AG04450 (cell line): ENCODE results near the gene ZBTB20. TPM values are rescaled to one million over a fixed set of nuclear protein-coding genes. Genes with fewer than 3 reads are reported as not detected.
"Not testable (repeated sequence)": the region's sequence is repeated elsewhere in the genome, so short reads cannot be mapped to it uniquely, and the experiment has no call there.

Experiments used
- CTCF ChIA-PET: fragments of 300-600, 350-600 bp; formaldehyde crosslinking; extraction: SDS; loops from one replicate; lab custom pipeline; 2022; ENCODE audit warnings: antibody characterized with exemption, inconsistent platforms; lab: Charles Lee
- POLR2A ChIA-PET: fragments of 350-600 bp; formaldehyde crosslinking; extraction: SDS; loops from one replicate; lab custom pipeline; 2021; ENCODE audit warnings: antibody characterized with exemption, inconsistent platforms; lab: Yijun Ruan, JAX
- DNase-seq: peaks from one replicate; pipeline ENCODE4 v3.0.0-alpha.2; 2011; ENCODE audit warnings: low read depth, low spot score
- H3K27ac ChIP-seq: one replicate; pipeline ENCODE4 v1.5.1; 2012; ENCODE audit warnings: low read depth, low read length, control low read depth
- H3K27me3 ChIP-seq: one replicate; pipeline ENCODE4 v1.6.0; 2012; ENCODE audit warnings: low read length; ENCODE audit not compliant: control insufficient read depth, insufficient read depth
- H3K4me3 ChIP-seq: 2 replicates; pipeline ENCODE4 v1.5.1; 2011; ENCODE audit warnings: mild to moderate bottlenecking, low read depth, low read length, control low read depth
- H3K9me3 ChIP-seq: 2 replicates; pipeline ENCODE4 v1.5.1; 2012; ENCODE audit warnings: low read length; ENCODE audit not compliant: control insufficient read depth, insufficient read depth
- CTCF ChIP-seq: IDR thresholded peaks from 2 replicates; pipeline ENCODE4 v1.5.1; 2011; ENCODE audit warnings: low read depth, low read length, control low read depth, inconsistent platforms
- polyA plus RNA-seq: library from polyadenylated mRNA; depleted of rRNA; stranded (reverse); fragments of >200 nt; gene quantifications from 2 replicates; pipeline ENCODE4 v1.2.3, GENCODE V29; 2011

The ZBTB20 gene
- polyA plus RNA-seq, 1 experiment: 3.0 TPM

DNA sequence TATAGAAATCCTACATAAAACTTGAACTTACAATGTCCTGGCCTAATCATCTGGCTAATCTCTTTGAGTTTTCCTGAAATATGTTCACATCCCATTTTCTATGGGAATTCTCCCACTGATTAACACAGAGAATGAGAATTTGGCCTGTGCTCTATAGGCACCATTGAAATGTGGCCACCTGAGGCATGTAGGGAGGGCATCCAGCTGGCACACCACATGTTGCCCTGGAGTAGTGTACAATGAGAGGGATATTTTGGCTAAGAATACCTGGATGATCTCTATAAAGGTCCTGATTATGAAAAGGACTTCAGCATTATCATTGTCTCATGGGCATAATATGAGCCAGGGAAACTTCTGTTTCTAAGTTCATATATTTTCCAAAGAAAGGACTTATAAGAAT, 324.0 kb downstream of the ZBTB20 start:
- no peak for TF ChIP-seq CTCF
- H3K9me3 ChIP-seq: no peaks in the 10 kb centered on the region
- H3K27me3 ChIP-seq: no peaks in the 10 kb centered on the region
- no peak overlapping the region for H3K27ac ChIP-seq
- ChIA-PET CTCF (interaction anchor here (2.0 to 2.2 kb wide), 2 partner anchors 269 to 405 kb away, joined by 5 to 9 read pairs; no protein-coding TSS in a partner anchor), POLR2A (no interaction called here)
- no peak overlapping the region for H3K4me3 ChIP-seq
- no peak for DNase-seq

DNA sequence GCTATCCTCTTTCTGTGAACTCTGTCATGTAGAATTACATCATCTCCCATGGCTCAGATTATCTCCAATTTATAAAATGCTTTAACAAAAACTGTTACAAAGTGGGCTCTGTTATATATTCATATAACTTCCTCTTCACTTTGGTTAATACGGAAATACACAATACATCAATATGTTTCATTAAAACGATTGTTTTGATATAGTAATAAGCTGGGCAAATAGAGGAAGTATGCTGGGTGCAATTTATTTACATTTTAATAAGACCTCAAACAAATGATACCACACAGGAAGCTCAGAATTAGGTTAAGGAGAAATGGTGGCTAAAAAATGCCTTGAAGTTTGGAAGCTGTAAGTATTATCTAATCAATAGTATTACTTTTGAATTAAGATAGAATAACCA, 331.0 kb downstream of the ZBTB20 start:
- H3K27me3 ChIP-seq: no peaks in the 10 kb centered on the region
- ChIA-PET CTCF (no interaction called here), POLR2A (no interaction called here)
- H3K4me3 ChIP-seq: no peak overlapping the region
- no peak overlapping the region for H3K27ac ChIP-seq
- H3K9me3 ChIP-seq: peaks cover 3% of the 10 kb centered on the region; the same call in 1 of the 2 replicates
- no peak for TF ChIP-seq CTCF
- no peak for DNase-seq

- DNase-seq, H3K4me3 ChIP-seq, H3K9me3 ChIP-seq, H3K27me3 ChIP-seq, POLR2A ChIA-PET, H3K27ac ChIP-seq, CTCF ChIA-PET: not testable (repeated sequence)
Observed at GRCh38 chr3:114812541-114813238, 334.4 kb downstream of the ZBTB20 start.

- TF ChIP-seq CTCF: no peak
- peaks cover 3% of the 10 kb centered on the region; the same call in 1 of the 2 replicates for H3K9me3 ChIP-seq
- peak; percentile 3 for DNase-seq
- no peak overlapping the region for H3K4me3 ChIP-seq
- ChIA-PET POLR2A (no interaction called here), CTCF (no interaction called here)
- H3K27ac ChIP-seq: no peak overlapping the region
- H3K27me3 ChIP-seq: no peaks in the 10 kb centered on the region
Observed at GRCh38 chr3:114809668-114810413, 337.2 kb downstream of the ZBTB20 start.

DNA sequence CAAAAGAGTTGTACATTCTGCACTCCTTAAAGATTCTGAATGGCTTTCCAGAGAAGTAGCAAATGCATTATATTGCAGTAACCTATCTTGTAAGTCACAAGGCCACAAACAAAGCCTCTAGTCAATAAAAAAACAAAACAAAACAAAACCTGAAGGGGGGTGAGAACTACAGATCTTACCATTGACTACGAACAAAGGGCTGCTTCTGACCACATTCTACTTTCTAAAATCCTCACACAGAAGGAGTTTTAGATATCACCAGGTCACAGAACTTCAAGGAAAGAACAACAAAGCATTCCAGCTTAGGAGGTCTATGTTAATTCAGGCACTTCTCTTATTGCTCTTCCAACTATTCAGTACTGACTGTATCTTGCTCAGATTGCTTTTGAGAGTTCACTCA, 343.0 kb downstream of the ZBTB20 start:
- TF ChIP-seq CTCF: no peak
- POLR2A ChIA-PET: no interaction called here
- H3K27me3 ChIP-seq: no peaks in the 10 kb centered on the region
- no peak overlapping the region for H3K27ac ChIP-seq
- no peaks in the 10 kb centered on the region for H3K9me3 ChIP-seq
- CTCF ChIA-PET: no interaction called here
- no peak overlapping the region for H3K4me3 ChIP-seq
- DNase-seq: no peak
